ENCODE measurements around the gene TESK2.

TESK2 gene

GRCh38 chr1:45510036-45510971 is 19.3 kb upstream of the TESK2 start:
- no peak for DNase-seq (ENCODE audit: low read depth in 2 of 2)

- no peak for DNase-seq (ENCODE audit: low read depth in 2 of 2)
These were observed 17.6 kb upstream of the TESK2 start for GRCh38 chr1:45508295-45509151.

- no peak for DNase-seq (ENCODE audit: low read depth in 2 of 2)
These were observed 16.9 kb upstream of the TESK2 start for GRCh38 chr1:45507893-45508292.

- DNase-seq (ENCODE audit: low read depth in 2 of 2) = no peak
These were observed 16.2 kb upstream of the TESK2 start for GRCh38 chr1:45507195-45507594.

- no peak for DNase-seq (ENCODE audit: low read depth in 2 of 2)
These were observed 12.7 kb upstream of the TESK2 start for GRCh38 chr1:45503462-45504360.

- DNase-seq (ENCODE audit: low read depth in 2 of 2) = no peak
These were observed 10.5 kb upstream of the TESK2 start for GRCh38 chr1:45501505-45501859.

GRCh38 chr1:45499415-45499769 is 8.4 kb upstream of the TESK2 start:
- DNase-seq (ENCODE audit: low read depth in 2 of 2) = no peak

GRCh38 chr1:45498279-45498678 is 7.3 kb upstream of the TESK2 start:
- DNase-seq (ENCODE audit: low read depth in 2 of 2) = no peak

GRCh38 chr1:45493116-45493697 is 2.2 kb upstream of the TESK2 start:
- DNase-seq (ENCODE audit: low read depth in 2 of 2) = peak; percentile 17 to 41

GRCh38 chr1:45492691-45493090 is 1.7 kb upstream of the TESK2 start:
- DNase-seq (ENCODE audit: low read depth in 2 of 2) = no peak

- no peak for DNase-seq (ENCODE audit: low read depth in 2 of 2)
These were observed 711 bp upstream of the TESK2 start for GRCh38 chr1:45491487-45492260.

GRCh38 chr1:45490121-45490625 is 790 bp downstream of the TESK2 start:
- no peak for DNase-seq (ENCODE audit: low read depth in 2 of 2)

GRCh38 chr1:45489379-45489778 is 1.6 kb downstream of the TESK2 start:
- peak in 1 of 2 donors; percentile 14 for DNase-seq (ENCODE audit: low read depth in 2 of 2)

GRCh38 chr1:45488666-45489377 is 2.1 kb downstream of the TESK2 start:
- no peak for DNase-seq (ENCODE audit: low read depth in 2 of 2)

- no peak for DNase-seq (ENCODE audit: low read depth in 2 of 2)
These were observed 5.0 kb downstream of the TESK2 start for GRCh38 chr1:45485949-45486348.

GRCh38 chr1:45479039-45479748 is 11.8 kb downstream of the TESK2 start:
- no peak for DNase-seq (ENCODE audit: low read depth in 2 of 2)

GRCh38 chr1:45478121-45478814 is 12.7 kb downstream of the TESK2 start:
- no peak for DNase-seq (ENCODE audit: low read depth in 2 of 2)

GRCh38 chr1:45477646-45478045 is 13.3 kb downstream of the TESK2 start:
- no peak for DNase-seq (ENCODE audit: low read depth in 2 of 2)

Data from stimulated activated CD4-positive, alpha-beta T cell treated with anti-CD3 and anti-CD28 coated beads, Interleukin-1b, Interleukin-23, amount 100 ng/mL, for 4 hours (primary cell).